DMS53 treated with DMSO at 0.1 percent for 48 hours (cell line): ENCODE data around the gene KIF13A.
"Not testable (repeated sequence)": the region's sequence is repeated elsewhere in the genome, so short reads cannot be mapped to it uniquely, and the experiment has no call there.

Experiments
- DNase-seq: peaks from one replicate; lab custom pipeline; 2025; ENCODE audit not compliant: unreplicated experiment; lab: John Stamatoyannopoulos, UW

The KIF13A gene

DNA sequence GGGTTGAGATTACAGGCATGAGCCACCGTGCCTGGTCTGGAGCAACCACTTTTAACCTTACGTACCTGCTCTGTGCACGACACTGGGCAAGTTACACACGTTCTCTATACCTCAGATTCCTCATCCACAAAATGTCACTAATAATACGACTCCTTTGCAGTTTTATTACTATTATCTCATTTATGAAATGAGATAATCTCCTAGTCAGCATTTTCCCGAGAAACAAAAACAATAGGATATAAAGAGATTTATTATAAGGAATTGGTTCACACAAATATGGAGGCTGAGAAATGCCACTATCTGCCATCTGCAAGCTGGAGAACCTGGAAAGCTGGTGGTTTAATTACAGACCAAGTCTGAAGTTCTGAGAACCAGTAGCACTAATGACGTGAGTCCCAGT lies 12.0 kb upstream of the KIF13A start:
- no peak for DNase-seq

DNA sequence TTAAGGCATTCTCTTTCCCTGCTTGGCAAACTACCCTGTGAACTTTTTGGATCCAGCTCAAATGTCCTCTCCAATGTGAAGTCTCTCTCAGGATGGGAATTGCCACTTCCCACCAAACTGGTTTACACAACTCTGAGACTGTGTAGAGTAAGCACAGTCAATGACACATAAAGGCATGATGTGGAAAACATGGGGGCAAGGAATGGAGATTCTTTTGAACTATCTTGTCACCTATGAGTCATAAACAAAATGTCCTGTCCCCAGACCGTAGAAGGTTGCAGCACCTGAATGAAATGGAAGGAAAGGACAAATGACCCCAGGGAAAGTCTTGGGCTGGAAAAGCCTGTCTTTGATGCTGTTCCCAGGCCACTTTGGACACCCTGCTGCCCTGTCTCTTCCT lies 11.0 kb upstream of the KIF13A start:
- no peak for DNase-seq

DNA sequence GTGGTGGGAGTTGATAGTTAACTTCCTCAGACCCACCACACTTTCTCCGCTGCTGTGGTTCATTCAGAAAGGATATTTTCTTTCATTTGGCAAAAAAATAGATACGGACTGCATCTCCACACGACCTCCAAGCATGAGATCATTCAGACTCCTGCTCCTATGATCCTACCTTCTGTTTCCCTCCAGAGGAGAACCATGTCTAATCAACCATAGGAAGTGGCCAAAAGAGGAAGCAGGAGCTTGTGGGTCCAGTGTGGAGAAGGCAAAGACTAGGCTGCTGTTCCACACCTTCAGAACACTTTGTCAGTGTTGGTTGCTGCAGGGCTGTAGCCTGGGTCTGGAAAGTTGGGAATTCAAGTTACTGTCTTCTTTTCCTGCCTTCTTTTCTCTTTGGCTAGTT lies 10.6 kb upstream of the KIF13A start:
- no peak for DNase-seq

DNA sequence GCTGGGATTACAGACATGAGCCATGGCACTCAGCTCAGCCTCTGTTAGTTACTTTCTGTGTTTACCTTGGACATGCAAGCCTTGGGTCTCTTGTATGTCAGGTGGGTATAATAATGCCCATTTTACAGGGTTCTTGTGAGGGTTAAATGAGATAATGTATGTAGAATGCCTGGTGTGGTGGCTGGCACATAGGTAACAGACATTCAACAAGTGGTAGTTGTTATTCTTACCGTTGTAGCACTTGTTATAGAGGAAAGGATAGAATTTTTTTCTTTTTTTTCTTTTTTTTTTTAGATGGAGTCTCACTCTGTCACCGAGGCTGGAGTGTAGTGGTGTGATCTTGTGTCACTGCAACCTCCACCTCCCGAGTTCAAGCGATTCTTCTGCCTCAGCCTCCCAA lies 8.0 kb upstream of the KIF13A start:
- DNase-seq, result no peak

DNA sequence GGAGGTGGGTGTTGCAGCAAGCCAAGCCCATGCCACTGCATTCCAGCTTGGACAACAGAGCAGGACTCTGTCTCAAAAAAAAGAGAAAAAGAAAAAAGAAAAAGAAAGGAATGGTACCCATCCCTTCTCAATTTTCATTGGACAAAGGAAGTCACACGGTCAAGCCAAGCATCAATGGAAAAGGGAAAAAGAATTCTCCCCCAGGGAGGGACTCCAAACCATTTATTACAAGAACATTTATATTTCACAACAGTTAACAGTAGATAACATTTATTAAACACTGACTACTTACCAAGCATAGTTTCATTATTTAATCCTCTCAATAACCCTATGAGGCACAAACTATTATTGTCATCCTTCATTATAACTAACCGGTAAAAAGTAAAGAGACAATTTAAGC lies 6.6 kb upstream of the KIF13A start:
- no peak for DNase-seq

DNA sequence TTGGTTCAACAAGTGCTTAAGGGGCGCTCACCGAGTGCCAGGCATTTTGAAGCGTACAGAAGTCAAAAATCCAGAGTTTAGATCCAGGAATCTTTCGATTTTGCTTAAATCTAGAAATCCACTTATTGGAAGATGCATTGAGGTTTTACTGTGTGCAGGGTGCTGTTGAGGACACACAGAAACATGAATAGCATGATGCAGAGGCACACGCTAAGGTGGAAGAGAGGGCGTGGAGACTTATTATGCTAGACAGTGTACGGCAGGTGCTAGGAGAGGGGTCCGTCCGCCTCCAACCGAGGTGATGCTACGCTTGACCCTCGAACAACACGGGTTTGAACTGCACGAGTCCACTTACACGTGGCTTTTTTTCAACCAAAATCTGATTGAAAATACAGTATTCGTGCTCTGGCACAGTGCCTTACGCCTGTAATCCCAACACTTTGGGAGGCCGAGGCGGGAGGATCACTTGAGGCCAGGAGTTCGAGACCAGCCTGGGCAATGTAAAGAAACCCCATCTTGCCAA lies 1.0 kb upstream of the KIF13A start:
- peak; percentile 63 for DNase-seq

DNA sequence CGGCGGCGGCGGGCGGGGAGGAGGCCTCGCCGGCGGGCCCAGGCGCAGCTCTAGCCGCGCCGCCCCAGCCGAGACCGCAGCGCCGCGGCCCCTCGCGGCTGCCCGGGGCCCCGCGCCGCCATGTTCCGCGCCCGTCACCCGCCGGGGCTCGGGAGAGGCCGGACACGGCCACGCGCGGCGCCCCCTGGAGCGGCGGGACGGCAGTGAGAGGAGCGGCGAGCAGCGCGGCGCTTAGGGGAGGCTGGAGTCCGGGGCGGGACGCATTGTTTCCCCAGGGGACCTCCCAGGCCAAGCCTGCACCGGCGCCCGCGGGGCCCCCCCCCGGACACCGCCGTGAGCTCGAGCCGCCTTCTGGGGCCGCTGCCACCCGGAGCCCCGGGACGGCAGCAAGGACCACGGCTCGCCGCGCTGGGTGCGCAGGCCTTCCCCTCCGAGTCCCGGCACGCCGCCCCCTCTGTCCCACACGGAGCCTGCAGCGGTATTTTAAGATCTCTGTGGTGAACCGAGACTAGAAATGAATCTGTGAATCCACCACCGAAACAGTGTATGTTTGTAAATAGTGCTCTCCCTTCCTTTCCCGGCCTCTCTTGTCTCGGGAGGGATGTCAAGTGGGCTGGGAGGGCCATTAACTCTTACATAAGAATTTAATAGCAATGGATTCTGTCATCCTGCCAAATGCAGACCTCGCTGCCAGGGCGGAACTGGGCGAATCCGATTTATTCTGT lies 424 bp upstream of the KIF13A start:
- DNase-seq, result peak; percentile 63

DNA sequence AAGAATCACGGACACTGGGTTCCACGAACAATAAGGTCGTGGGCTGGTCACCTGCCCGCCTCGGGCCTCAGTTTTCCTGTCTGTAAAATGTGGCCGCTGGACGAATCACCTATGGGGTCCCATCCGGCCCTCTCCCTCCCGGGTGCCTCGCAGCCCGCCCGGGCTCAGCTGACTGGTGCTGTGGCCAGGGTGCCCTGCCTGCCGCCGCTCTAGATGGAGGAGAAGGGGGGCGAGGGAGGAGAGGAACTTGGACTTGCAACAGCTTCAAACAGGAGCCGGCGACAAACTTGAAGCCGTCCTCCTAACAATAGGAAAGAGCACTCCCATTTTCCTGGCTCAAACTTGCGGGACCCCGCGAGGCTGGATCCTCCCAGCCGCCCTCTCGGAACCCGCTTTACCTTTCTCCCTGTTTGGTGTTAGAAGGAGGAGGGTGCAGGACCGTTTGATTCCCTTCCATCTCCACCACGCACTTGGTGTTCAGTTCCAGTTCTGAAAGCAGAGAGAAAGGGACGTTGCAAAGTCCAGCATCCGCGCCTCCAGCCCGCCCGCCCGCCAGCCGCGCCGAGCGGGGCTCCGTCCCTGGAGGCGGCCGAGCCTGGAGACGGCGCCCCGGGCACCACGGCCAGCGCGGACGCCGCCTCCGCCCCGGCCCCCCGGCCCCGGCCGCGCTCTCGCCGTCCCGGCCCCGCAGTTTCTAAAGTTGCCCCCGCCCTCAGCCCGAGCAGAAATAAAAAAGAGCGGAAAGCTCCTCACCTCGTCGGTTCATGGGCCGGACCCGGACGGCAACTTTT lies 584 bp downstream of the KIF13A start:
- DNase-seq, result peak; percentile 34

DNA sequence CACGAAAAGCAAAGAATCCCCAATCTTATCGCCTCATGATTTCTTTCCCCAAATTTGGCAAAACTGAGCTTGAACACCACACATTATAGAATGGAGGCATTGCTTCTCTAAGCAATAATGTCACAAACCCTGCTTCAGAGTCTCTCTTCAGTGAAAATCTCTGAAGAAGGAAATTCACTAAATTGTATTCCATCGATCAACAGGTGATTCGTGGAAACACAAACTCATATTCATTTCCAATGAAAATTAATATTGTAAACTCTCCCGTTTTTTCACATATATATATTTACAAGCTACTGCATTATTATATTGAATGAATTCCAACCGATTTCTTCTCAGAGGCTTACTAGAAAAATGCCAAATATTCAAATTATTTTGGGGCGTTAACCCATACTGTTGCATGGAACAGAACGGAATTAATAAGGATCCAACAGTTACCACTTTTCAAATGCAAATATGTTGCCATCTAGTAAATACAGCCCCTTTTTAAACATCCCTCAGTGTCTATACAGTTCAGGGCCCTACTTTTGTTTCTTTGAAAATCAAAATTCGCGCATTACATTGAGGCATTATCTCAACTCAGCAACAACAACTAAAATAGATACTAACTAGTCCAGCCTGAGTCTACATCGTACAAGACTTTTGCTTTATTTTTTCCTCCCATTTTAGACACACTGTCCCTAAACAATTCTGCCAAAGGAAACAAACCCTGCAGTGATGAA lies 1.3 kb downstream of the KIF13A start:
- no peak for DNase-seq

DNA sequence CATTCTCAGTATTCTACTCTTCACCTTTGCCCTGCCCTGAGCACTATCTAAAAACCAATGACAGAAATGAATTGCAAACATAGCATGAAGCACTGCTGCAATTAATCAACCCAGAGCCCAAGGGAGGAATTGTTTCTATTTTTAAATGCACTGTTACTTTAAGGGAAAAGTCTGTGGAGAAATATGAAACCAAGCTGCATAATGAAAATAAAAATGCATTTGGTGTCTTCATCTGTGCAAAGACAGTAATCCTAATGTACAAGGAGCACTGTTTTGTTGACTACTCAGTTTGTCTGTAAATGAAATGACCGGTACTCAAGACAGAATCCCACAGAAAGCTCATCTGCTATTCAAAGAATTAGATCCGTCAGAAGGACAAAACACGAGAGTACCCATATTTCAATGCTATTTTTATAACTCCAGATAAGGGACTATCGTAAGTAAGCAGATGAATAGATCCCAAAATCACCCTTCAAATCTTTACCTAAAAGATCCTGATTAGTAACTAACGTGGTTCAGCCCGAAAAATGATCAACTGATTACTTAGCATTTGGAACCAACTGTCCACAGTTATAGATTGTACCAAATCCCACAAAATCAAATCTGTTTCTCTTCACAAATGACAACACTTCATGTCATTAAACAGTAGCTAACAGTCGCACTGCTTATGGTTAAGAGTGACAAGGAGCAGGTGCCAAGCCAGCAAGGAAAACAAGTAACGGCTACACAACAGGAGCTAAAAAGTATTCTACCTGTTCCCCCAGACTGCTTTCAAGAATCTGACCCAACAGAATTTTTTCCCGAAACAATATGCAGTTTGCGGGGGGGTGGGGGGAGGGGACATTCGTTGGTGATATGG lies 2.4 kb downstream of the KIF13A start:
- no peak for DNase-seq

DNA sequence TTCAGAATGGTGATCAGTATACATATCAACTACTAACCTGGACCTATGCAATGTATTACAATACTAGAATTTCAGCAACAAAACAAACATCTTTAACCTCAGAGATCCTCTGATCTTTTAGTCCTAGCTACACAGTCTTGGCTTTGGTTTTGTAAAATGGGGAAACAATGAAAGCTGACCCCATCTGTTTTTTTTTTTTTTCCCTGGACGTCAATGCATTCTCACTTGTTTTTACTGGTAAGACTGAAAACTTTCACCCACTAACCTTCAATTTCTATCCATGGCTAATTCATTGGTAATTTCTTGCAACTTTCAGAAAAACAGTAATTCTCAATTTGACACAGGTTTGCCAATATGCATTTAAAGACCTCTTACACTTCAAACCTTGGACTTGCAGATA lies 3.0 kb downstream of the KIF13A start:
- DNase-seq, result no peak

DNA sequence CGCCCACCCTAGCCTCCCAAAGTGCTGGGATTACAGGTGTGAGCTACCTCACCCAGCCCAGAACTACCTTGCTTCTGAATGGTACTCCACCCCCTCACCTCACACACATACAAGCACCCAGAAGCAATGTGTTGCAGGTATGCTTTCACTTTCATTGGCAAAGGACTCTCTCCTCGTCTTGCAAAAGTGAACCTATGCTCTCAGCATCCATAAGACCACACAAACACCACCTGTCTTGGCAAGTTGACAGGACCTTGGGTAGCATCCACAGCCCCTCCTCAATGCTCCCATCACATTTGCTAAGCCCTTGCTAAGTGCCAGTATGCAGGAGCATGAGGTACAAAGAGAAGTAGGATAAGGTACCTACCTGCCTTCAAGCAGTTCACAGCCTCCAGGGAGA lies 3.7 kb downstream of the KIF13A start:
- DNase-seq, result no peak

DNA sequence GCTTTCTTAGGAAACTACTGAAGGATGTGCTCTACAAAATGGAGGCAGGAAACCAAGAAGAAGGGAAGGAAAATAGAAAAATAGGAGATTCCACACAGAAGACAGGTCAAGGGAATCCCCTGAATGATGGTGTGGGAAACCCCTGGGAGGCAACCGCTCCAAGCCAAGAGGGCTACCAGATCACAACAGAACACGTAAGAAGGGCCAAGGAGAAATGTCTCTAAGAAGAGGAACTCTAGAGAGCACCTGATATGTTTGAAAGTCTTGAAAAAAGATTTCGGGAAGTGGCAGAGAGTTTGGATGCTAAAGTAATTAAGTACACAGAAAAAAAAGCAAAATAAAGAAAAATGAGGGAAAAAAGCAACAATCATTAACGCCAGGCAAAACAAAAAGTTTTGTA lies 7.1 kb downstream of the KIF13A start:
- no peak for DNase-seq

DNA sequence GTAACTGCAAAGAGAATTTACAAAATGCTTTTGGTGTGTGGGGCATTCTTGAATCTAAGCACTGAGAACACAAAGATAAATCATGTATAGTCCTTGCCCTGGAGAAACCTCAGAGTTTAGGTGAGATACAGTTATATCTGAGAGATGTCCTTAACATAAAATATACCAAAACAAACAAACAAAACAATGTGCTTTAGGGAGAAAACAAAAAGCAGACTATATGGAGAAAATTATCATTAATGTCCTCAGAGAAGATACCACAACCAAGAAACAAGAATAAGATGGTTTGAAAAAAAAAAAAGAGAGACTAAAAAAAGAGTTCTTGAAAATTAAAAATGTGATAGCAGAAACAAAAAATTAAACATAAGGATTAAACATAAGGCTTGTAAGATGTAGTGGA lies 8.0 kb downstream of the KIF13A start:
- DNase-seq, result no peak

DNA sequence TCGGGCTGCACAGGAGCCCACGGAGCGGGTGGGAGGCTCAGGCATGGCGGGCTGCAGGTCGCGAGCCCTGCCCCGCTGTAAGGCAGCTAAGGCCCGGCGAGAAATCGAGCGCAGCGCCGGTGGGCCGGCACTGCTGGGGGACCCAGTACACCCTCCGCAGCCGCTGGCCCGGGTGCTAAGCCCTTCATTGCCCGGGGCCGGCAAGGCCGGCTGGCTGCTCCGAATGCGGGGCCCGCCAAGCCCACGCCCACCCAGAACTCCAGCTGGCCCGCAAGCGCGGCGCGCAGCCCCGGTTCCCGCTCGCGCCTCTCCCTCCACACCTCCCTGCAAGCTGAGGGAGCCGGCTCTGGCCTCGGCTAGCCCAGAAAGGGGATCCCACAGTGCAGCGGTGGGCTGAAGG lies 11.2 kb downstream of the KIF13A start:
- not testable (repeated sequence) for DNase-seq

DNA sequence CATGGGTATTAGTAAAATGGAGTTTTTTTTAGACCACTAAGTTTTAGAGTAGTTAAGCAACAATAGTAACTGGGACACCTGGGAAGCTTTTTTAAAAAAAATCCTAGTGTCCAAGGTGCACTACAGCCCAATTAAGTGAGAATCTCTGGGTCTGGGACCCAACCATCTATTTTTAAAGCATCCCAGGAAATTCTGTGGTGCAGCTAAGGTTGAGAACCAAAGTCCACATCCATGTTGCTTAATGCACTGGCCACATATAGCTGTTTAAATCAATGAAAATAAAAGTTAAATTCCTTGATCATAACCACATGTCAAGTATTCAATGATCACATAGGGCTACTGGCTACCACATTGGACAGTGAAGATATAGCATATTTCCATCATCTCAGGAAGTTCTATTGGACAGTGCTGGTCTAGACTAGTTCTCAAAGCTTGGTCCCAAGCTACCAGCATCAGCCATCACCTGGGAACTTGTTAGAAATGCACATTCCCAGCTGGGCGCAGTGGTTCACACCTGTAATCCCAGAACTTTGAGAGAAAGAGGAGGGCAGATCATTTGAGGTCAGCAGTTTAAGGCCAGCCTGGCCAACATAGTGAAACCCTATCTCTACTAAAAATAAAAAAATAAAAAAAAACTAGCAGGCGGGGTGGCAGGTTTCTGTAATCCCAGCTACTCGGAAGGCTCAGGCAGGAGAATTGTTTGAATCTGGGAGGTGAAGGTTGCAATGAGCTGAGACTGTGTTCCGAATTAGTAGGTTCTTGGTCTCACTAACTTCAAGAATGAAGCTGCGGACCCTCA lies 12.7 kb downstream of the KIF13A start:
- DNase-seq, result no peak

DNA sequence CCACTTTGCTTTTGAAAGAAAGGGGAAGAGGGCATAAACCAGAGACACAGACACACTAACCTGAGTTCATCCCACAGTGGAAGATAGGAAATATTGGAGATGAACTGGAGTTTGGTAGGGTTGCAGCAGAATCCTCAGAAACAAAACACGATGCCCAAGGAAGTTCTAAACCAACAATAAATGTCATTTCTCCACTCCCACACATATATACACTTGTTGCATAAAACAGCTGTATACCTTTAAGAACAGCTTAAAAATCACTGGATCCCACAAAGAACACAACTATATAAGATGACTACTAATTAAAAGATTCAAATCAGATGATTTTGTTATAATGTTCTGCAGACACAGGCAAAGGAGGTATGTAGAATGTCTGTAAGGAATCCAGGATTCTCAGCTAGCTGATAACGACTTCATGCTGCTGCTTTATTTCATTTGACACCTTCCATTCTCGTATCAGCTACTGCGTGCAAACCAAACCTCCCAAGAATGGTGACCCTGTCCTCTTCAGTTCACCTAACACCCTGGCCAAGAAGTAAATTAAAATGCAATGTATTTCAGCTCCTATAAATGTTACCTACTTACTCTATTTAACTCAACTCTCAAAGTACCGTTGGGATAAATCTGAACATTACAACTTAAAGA lies 14.3 kb downstream of the KIF13A start:
- DNase-seq, result no peak

DNA sequence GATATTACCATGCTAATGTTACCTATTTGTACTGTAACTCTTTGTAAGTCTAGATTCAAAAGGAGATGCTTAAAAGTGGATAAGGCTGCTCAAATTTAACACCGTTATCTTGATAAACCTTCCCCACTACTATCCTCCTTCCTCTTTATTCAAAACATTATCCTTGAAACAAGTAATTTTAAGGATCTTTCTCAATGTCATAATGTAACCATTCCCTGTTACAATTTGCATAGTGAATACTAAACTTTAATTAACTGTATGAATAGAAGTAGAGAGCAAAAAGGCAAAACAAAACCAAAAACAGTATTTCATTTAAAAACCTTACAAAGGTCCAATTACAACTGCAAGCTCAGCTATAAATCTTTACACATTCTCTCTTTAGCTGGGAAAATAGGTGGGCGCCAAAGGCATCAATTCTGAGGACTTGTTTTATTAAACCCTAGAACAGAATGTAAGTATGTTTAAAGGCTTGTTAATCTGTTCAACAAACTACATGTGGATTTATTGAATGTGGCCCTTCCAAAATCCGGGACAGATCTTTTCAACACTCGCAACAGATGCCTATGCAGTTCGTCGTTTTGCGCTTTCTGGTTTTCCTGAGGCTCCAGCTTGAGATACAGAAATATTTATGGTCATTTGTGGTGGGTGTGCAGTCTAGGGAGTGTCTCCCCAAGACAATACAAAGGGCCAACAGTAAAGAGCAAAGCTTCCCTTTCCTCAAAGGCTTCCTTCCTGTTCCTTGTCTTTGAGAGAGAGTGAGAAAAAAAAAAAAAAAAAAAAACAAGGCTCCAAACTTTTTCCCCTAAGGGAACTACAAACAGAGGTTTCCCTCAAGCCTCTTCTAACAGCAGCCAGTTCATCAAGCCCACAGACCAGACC lies 15.1 kb downstream of the KIF13A start:
- no peak for DNase-seq
